HepG2 (cell line): ENCODE results near the gene TLN1. TPM values are rescaled to one million over a fixed set of nuclear protein-coding genes. Genes with fewer than 3 reads are reported as not detected.

Source experiments
- ERF ChIP-seq: IDR thresholded peaks from 2 replicates; pipeline ENCODE4 v1.6.1; 2018; ENCODE audit warnings: missing biosample characterization, missing genetic modification reagents
- GABPA ChIP-seq, 2 experiments: IDR thresholded peaks; 2 replicates each; pipeline ENCODE4 v1.6.1; 2011 to 2016; ENCODE audit warnings: low read depth in 2 of 2, low read length in 1 of 2, missing biosample characterization in 1 of 2, missing genetic modification characterization in 1 of 2
- HBP1 ChIP-seq: IDR thresholded peaks from 2 replicates; pipeline ENCODE4 v1.6.1; 2016; ENCODE audit warnings: low read depth, control low read depth
- IRF9 ChIP-seq: sonication (generic); formaldehyde crosslinking; IDR thresholded peaks from 2 replicates; pipeline ENCODE4 v1.8.0; 2022; ENCODE audit warnings: missing genetic modification reagents, mild to moderate bottlenecking, borderline replicate concordance
- MEIS2 ChIP-seq: sonication (generic); formaldehyde crosslinking; IDR thresholded peaks from 2 replicates; pipeline ENCODE4 v1.9.0; 2021; ENCODE audit warnings: mild to moderate bottlenecking, missing genetic modification reagents
- MYNN ChIP-seq: sonication (generic); formaldehyde crosslinking; IDR thresholded peaks from 2 replicates; pipeline ENCODE4 v1.4.0; 2020; ENCODE audit warnings: mild to moderate bottlenecking, low read depth, missing genetic modification reagents
- PATZ1 ChIP-seq: sonication (generic); formaldehyde crosslinking; IDR thresholded peaks from 2 replicates; pipeline ENCODE4 v1.4.0; 2020; ENCODE audit warnings: missing genetic modification reagents
- PHF20 ChIP-seq: sonication (generic); formaldehyde crosslinking; IDR thresholded peaks from 2 replicates; pipeline ENCODE4 v1.5.0; 2020; ENCODE audit warnings: mild to moderate bottlenecking, missing genetic modification reagents
- RAD21 ChIP-seq: fragments of 450-650 bp; formaldehyde crosslinking; IDR thresholded peaks from 2 replicates; pipeline ENCODE4 v1.5.0; 2020; ENCODE audit warnings: mild to moderate bottlenecking
- RARA ChIP-seq: IDR thresholded peaks from 2 replicates; pipeline ENCODE4 v1.6.1; 2016; ENCODE audit warnings: missing genetic modification reagents, missing compliant biosample characterization
- TBP ChIP-seq: sonication (generic); formaldehyde crosslinking; IDR thresholded peaks from 2 replicates; pipeline ENCODE4 v1.5.0; 2020; ENCODE audit warnings: missing genetic modification reagents
- THAP11 ChIP-seq: IDR thresholded peaks from 2 replicates; pipeline ENCODE4 v1.6.1; 2016; ENCODE audit warnings: missing biosample characterization, missing genetic modification reagents
- ZBTB39 ChIP-seq: sonication (generic); formaldehyde crosslinking; IDR thresholded peaks from 2 replicates; pipeline ENCODE4 v1.5.0; 2020; ENCODE audit warnings: missing genetic modification reagents
- ZNF143 ChIP-seq: sonication (generic); formaldehyde crosslinking; IDR thresholded peaks from 2 replicates; pipeline ENCODE4 v1.4.0; 2020; ENCODE audit warnings: missing genetic modification reagents
- ZNF232 ChIP-seq: sonication (generic); formaldehyde crosslinking; IDR thresholded peaks from 2 replicates; pipeline ENCODE4 v1.4.0; 2020; ENCODE audit warnings: missing genetic modification reagents, borderline replicate concordance
- ZNF34 ChIP-seq: sonication (generic); formaldehyde crosslinking; IDR thresholded peaks from 2 replicates; pipeline ENCODE4 v1.4.0; 2020; ENCODE audit warnings: mild to moderate bottlenecking, missing genetic modification reagents, borderline replicate concordance
- ZNF564 ChIP-seq: sonication (generic); formaldehyde crosslinking; IDR thresholded peaks from 2 replicates; pipeline ENCODE4 v1.8.1; 2023; ENCODE audit warnings: mild to moderate bottlenecking, missing genetic modification reagents
- ZNF672 ChIP-seq: sonication (generic); formaldehyde crosslinking; IDR thresholded peaks from 2 replicates; pipeline ENCODE4 v1.8.1; 2022; ENCODE audit warnings: missing genetic modification reagents
- ZNF761 ChIP-seq: sonication (generic); formaldehyde crosslinking; conservative IDR thresholded peaks from 2 replicates; pipeline ENCODE4 v1.4.0; 2020; ENCODE audit warnings: mild to moderate bottlenecking, missing genetic modification reagents
- ZNF766 ChIP-seq: sonication (generic); formaldehyde crosslinking; IDR thresholded peaks from 2 replicates; pipeline ENCODE4 v1.5.0; 2020; ENCODE audit warnings: missing genetic modification reagents, borderline replicate concordance
- ZNF775 ChIP-seq: sonication (generic); formaldehyde crosslinking; IDR thresholded peaks from 2 replicates; pipeline ENCODE4 v1.4.0; 2020; ENCODE audit warnings: missing genetic modification reagents, mild to moderate bottlenecking, moderate library complexity, borderline replicate concordance
- ZZZ3 ChIP-seq: sonication (generic); formaldehyde crosslinking; IDR thresholded peaks from 2 replicates; pipeline ENCODE4 v1.4.0; 2020; ENCODE audit warnings: missing genetic modification reagents, mild to moderate bottlenecking, borderline replicate concordance
- polyA plus RNA-seq, 8 experiments: library from polyadenylated mRNA; depleted of rRNA in 3 of 8; stranded (reverse) in 7 of 8; unstranded in 1 of 8; fragments of >200 nt; fragmentation: Illumina TruSeq in 4 of 8; extraction: Trizol in 4 of 8; gene quantifications; 2 replicates each; pipeline versions ENCODE4 v1.2.1 to v1.2.3, GENCODE V29; 2011 to 2016; ENCODE audit warnings: low read depth in 4 of 8, missing spikeins in 1 of 8, mixed read lengths in 1 of 8; ENCODE audit not compliant: insufficient read depth in 1 of 8
- total RNA-seq, 5 experiments: library from RNA; depleted of rRNA; stranded (reverse); fragments of >200 nt; fragmentation: Illumina TruSeq; extraction: Trizol; gene quantifications; 2 replicates each; pipeline ENCODE4 v1.2.3, GENCODE V29; 2016; ENCODE audit warnings: low read depth in 1 of 5

Gene TLN1
- total and polyA plus RNA-seq, 2 of the 13 experiments (the other 11 are each of a cell fraction or from before 2014, with no cell fraction given) = 35.2 to 51.8 TPM

- 0 out of 2 replicates have a peak, but pooled peaks have one; percentile 10 for TF ChIP-seq ZNF775
- TF ChIP-seq TBP (CRISPR knock-in tag) = 0 out of 2 replicates have a peak, but pooled peaks have one; percentile 35
- peak; percentile 26; the same call in 1 of the 2 replicates for TF ChIP-seq MYNN (CRISPR knock-in tag)
- peak; percentile 48; the same call in 1 of the 2 replicates for TF ChIP-seq ZNF564
- TF ChIP-seq RAD21 (CRISPR knock-in tag) = 0 out of 2 replicates have a peak, but pooled peaks have one; percentile 18
- peak; percentile 73; the same call in 1 of the 2 replicates for TF ChIP-seq ZBTB39 (CRISPR knock-in tag)
- TF ChIP-seq ZZZ3 (CRISPR knock-in tag) = no peak; the same call in 1 of the 2 replicates
- TF ChIP-seq PHF20 = peak; percentile 69
- TF ChIP-seq ERF = peak; percentile 67; the same call in 1 of the 2 replicates
- peak; percentile 93 for TF ChIP-seq PATZ1 (CRISPR knock-in tag)
- peak; percentile 74 for TF ChIP-seq MEIS2 (CRISPR knock-in tag)
- peak; percentile 84; the same call in 1 of the 2 replicates for TF ChIP-seq ZNF766
- TF ChIP-seq IRF9 = no peak
- no peak for TF ChIP-seq HBP1
- TF ChIP-seq ZNF672 (CRISPR knock-in tag) = no peak
- TF ChIP-seq RARA = 0 out of 2 replicates have a peak, but pooled peaks have one; percentile 32
- TF ChIP-seq GABPA (IDR thresholded peaks at IDR 0.05; ENCODE audit: low read depth, low read length) = peak; percentile 42
- no peak; the same call in 1 of the 2 replicates for TF ChIP-seq GABPA (CRISPR knock-in tag; IDR thresholded peaks at IDR 0.05; ENCODE audit: low read depth)
- TF ChIP-seq ZNF143 (CRISPR knock-in tag) = peak; percentile 46; the same call in 1 of the 2 replicates
- TF ChIP-seq ZNF232 = 0 out of 2 replicates have a peak, but pooled peaks have one; percentile 47
- no peak for TF ChIP-seq ZNF761 (CRISPR knock-in tag)
- 0 out of 2 replicates have a peak, but pooled peaks have one; percentile 30 for TF ChIP-seq ZNF34 (CRISPR knock-in tag)
- peak; percentile 50; the same call in 1 of the 2 replicates for TF ChIP-seq THAP11 (CRISPR knock-in tag)
Observed at GRCh38 chr9:35756275-35757225, 24.6 kb upstream of the TLN1 start (continued).
